ENCODE results near the gene C6orf136.

C6orf136 gene

DNA sequence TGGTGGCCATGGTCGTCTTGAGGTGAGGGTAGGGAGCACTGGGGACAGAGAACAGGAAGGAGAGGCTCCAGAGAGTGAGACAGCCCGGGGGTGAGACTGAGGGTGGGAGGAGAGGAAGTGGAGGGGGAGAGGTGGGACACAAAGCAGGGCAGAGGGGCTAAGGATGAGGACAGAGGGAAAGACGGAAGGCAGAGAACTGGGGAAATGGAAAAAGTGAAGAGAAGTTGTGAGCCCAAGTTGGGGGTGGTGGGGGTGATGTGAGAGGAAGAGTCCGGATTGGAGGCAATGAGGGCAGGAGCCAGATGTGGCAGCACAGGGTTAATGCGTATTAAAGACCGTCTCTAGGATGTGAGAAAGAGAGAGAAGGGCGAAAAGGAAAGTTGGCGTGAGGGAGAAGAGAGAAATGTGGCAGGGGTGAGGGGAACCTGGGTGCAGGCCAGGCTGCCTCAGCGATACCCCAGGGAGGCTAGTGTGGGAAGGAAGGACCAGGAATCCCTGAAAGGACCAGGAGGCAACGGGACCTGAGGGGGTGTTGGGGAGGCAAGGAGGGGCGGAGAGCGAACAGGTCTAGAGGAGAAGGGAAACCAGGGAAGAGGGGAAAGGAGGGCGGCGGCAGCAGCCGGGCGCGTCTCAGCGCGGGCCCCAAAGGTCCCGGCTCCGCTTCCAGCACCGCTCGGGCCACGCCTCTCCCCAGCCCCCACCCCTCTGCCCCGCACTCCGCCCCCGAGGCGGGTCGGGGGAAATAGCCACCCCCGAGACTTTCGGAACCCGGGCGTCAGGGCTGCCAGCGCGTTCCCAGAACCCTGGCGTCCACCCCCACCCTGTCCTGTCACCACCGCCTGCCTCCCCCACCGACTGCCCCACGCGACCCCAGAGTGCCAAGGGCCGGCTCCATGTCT, 39.3 kb downstream of the C6orf136 start, which contains the start of gene PPP1R18:
Gene PPP1R18 (minus strand): TSS at position 637 of the 899 bp plus-strand sequence. CDS start 627 bp downstream, at position 10.
- peak; percentile 72 for DNase-seq (ENCODE audit: low read depth in 2 of 2, low spot score in 1 of 2)

- DNase-seq (ENCODE audit: low read depth in 2 of 2, low spot score in 1 of 2) = peak; percentile 48 to 68
These were observed 40.1 kb downstream of the C6orf136 start for GRCh38 chr6:30686908-30687658.

GRCh38 chr6:30687659-30688431, 40.9 kb downstream of the C6orf136 start:
- no peak for DNase-seq (ENCODE audit: low read depth in 2 of 2, low spot score in 1 of 2)

DNA sequence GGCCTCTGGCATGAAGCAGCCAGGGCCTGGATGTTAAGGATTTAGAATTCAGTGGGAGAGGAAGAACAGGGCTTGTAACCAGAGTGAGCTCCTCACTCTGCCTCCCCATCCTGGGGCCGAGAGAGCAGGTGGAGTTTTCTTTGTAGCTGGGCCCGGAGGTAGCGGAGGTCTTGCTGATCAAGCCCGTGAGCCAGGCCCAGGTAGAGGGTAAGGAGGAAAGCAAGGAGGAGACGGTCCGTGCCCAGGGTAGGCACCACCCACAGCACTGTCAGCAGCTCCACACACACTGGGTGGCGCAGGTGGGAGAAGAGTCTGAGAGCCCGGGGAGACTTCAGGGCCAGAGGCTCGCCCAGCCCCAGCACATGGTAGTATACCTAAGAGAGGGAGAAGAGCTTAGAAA, 41.6 kb downstream of the C6orf136 start:
- no peak for DNase-seq (ENCODE audit: low read depth in 2 of 2, low spot score in 1 of 2)

GRCh38 chr6:30689022-30689865, 42.3 kb downstream of the C6orf136 start:
- no peak for DNase-seq (ENCODE audit: low read depth in 2 of 2, low spot score in 1 of 2)

GRCh38 chr6:30689985-30690384, 43.1 kb downstream of the C6orf136 start:
- DNase-seq (ENCODE audit: low read depth in 2 of 2, low spot score in 1 of 2) = no peak

DNA sequence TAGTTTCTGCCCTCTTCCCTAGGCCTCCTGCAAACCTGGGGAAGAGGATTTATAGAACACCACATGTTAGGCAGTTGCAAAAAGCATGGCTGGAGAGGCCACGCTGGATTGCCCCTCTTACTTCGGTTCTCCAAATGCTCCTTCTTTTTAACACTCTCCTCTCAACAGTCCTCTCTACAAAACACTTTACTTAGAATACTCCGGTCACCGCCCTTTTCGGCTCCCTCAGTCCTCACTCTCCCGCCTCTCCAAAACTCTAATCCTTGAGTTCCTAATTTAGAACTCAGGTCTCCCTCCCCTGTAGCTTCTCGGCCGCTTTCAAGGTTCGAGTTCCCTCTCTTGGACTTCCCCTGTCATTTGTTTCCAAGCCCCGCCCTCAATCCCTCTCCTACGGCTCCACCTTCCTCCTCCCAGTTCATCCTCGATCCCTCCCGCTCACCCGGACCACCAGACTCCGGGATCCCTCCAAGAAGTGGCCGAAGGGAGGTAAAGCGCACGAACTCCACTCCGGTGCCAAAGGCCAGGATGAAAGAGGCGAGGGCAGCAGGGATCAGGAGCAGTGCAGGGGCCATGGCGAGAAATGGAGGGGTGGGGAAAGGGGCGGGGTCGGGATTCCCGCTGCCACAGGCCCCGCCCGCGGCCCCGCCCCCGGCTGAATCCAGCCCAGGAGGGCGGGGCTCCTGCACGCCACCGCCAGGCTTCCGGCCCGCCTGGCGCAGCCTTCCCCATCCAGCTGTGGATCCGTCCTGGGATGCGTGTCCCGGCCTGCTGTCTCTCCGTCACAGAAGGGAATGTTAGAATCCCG, 43.7 kb downstream of the C6orf136 start, which contains the start of gene NRM:
Gene NRM (minus strand): TSS at position 582 of the 805 bp plus-strand sequence. CDS start 10 bp downstream, at position 572.
- DNase-seq (ENCODE audit: low read depth in 2 of 2, low spot score in 1 of 2) = peak in 1 of 2 donors; percentile 46

- no peak for DNase-seq (ENCODE audit: low read depth in 2 of 2, low spot score in 1 of 2)
These were observed 44.4 kb downstream of the C6orf136 start for GRCh38 chr6:30691208-30691847.

- DNase-seq (ENCODE audit: low read depth in 2 of 2, low spot score in 1 of 2) = no peak
These were observed 49.5 kb downstream of the C6orf136 start for GRCh38 chr6:30696432-30696831.

DNA sequence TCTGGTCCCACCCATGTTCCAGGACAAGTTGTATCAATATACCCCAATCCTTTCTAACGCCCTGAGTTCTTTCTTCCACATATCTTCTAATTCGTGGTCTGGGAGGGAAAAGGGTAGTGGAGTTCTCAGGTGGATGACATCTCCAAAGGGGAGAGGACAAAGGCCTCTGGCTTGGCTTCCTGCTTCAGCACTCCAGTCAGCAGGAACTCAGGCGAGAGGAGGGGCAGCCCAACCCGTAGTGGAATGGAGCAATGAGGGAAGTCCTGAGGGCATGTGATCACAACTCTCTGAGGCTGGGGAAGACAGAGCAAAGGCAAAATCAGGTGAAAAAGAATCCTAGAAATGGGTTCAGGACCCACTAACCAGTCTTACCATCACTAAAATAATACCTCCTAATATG, 53.4 kb downstream of the C6orf136 start:
- DNase-seq (ENCODE audit: low read depth in 2 of 2, low spot score in 1 of 2) = no peak
